Lung (tissue), 16 donors: Measurements from ENCODE around the gene PRXL2B. TPM values are rescaled to one million over a fixed set of nuclear protein-coding genes. Genes with fewer than 3 reads are reported as not detected.

Experiments used
- ATAC-seq: fragments of 200-7000 bp; cut with Tn5 transposase; one replicate; pipeline ENCODE4 v1.9.1; 2020; ENCODE audit warnings: moderate number of reproducible peaks; ENCODE audit not compliant: insufficient read depth, low FRiP score
- DNase-seq, 3 donors: peaks; one replicate each; pipeline ENCODE4 v3.0.0-alpha.2; 2013 to 2017
- H3K27ac ChIP-seq, 2 donors: one replicate each; pipeline ENCODE4 v1.5.1; 2013; ENCODE audit warnings: mild to moderate bottlenecking in 2 of 2, moderate library complexity in 2 of 2, control low read depth in 1 of 2, inconsistent platforms in 1 of 2, low read depth in 1 of 2, low read length in 1 of 2
- H3K27me3 ChIP-seq, 3 donors: one replicate each; pipeline ENCODE4 v1.5.1; 2013; ENCODE audit warnings: low read length in 2 of 3; ENCODE audit not compliant: control insufficient read depth in 3 of 3, insufficient read depth in 3 of 3
- H3K36me3 ChIP-seq, 4 donors: one replicate each; pipeline ENCODE4 v1.5.1; 2013; ENCODE audit warnings: low read length in 4 of 4, mild to moderate bottlenecking in 1 of 4, moderate library complexity in 1 of 4; ENCODE audit not compliant: control insufficient read depth in 4 of 4, insufficient read depth in 4 of 4
- H3K4me1 ChIP-seq, 5 donors: one replicate each; pipeline ENCODE4 v1.5.1; 2013; ENCODE audit warnings: low read length in 5 of 5, mild to moderate bottlenecking in 2 of 5, moderate library complexity in 1 of 5; ENCODE audit not compliant: control insufficient read depth in 5 of 5, insufficient read depth in 5 of 5
- H3K4me3 ChIP-seq: one replicate; pipeline ENCODE4 v1.5.1; 2013; ENCODE audit warnings: mild to moderate bottlenecking, control low read depth, moderate library complexity
- H3K9ac ChIP-seq, 2 donors: one replicate each; pipeline ENCODE4 v1.5.1; 2013; ENCODE audit warnings: low read length in 2 of 2, control low read depth in 1 of 2; ENCODE audit not compliant: insufficient read depth in 1 of 2
- H3K9me3 ChIP-seq, 4 donors: one replicate each; pipeline ENCODE4 v1.5.1; 2013; ENCODE audit warnings: low read length in 3 of 4, mild to moderate bottlenecking in 1 of 4, moderate library complexity in 1 of 4; ENCODE audit not compliant: control insufficient read depth in 4 of 4, insufficient read depth in 3 of 4
- WGBS, 2 donors: extraction: QIAGEN DNeasy Blood & Tissue Kit; methylation state at CpG; one replicate each; pipeline ENCODE4 v1.1.7; 2013; 5-methylcytosine and 5-hydroxymethylcytosine counted together
- long read RNA-seq, 5 donors: transcript quantifications; one replicate each; lab custom pipeline, GENCODE V29; 2026
- polyA plus RNA-seq, 2 donors: library from polyadenylated mRNA; stranded (reverse); fragments of 200-250 nt; gene quantifications; one replicate each; pipeline ENCODE4 v1.2.1, GENCODE V29; 2013
- total RNA-seq, 2 donors: library from RNA; depleted of rRNA in 1 of 2; stranded (reverse); fragments of >200 nt in 1 of 2; gene quantifications; one replicate each; pipeline ENCODE4 v1.2.1, GENCODE V29; 2014 to 2021
- TF ChIP-seq, protein P1 (sequence below): IDR thresholded peaks from 2 replicates; pipeline ENCODE4 v1.5.1; 2012; ENCODE audit warnings: mild to moderate bottlenecking; ENCODE audit errors: control extremely low read depth, extremely low read depth
- donor health status: control.
- donor health status: control.
- donor health status: Bipolar disorder and iron deficiency.
- donor health status: healthy.
- donor health status: DM: yes; HTN: yes; CAD: no.

PRXL2B gene, protein sequence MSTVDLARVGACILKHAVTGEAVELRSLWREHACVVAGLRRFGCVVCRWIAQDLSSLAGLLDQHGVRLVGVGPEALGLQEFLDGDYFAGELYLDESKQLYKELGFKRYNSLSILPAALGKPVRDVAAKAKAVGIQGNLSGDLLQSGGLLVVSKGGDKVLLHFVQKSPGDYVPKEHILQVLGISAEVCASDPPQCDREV
- total RNA-seq = 10 to 100 TPM; 17.8 to 39.8 TPM
- 10 to 100 TPM; 24.9 to 29.0 TPM for polyA plus RNA-seq
- long read RNA-seq, donor 1, transcript PRXL2B-203 (7 exons, 2,689 nt) = major isoform, 5 of 12 reads
- long read RNA-seq, donor 1, partial matches to known transcripts = 0 of 12 reads
- long read RNA-seq, donor 1, other reads (novel, unspliced or antisense) = 0 of 12 reads
- long read RNA-seq, donor 2, partial matches to known transcripts = 0 of 4 reads
- long read RNA-seq, donor 2, other reads (novel, unspliced or antisense) = 0 of 4 reads
- long read RNA-seq, donor 3, partial matches to known transcripts = 0 of 3 reads
- long read RNA-seq, donor 3, other reads (novel, unspliced or antisense) = 0 of 3 reads
- long read RNA-seq, donor 4, partial matches to known transcripts = 0 of 6 reads
- long read RNA-seq, donor 4, other reads (novel, unspliced or antisense) = 0 of 6 reads
- long read RNA-seq, donor 5, partial matches to known transcripts = 5 of 9 reads
- long read RNA-seq, donor 5, other reads (novel, unspliced or antisense) = 0 of 9 reads

DNA sequence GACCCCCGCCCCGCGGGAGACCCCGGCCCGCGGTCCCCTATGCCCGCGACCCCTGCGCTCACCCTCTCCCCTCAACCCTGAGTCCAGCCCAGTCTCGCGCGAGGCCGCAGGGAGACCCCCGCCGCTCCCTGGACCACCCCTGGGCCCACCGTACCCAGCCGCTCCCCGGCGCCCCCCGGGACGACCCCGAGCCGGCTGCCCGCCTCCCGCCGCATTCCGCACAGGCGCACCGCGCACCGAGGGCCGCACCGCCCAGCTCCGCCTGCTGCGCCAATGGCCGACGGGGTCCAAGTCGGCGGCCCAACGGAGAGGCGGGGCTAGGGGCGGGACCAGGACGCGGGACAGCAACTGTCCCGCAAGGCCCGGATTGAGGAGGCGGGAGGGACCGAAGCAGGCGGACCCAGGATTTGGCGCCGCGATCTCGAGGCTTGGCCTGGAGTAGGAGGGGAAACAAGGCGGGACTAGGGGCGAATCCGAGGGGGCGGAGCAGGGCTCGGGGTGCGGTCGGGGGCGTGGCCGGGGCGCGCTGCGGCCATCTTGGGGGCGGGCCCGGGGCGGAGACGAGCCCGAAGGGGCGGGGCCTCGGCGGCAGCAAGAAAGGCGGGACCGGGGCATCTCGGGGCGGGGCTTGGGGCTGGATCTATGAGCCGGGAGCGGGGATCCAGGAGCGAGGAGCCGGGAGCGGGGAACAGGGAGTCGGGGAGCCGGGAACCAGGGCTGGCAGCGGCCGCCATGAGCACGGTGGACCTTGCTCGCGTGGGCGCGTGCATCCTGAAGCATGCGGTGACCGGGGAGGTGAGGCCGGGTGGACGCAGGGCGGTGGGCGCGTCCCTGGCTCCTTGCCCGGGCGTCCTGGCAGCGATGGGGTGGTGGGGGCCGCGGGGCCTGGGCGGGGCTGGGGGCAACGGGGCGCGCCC is at the start of gene PRXL2B:
TSS of gene PRXL2B (plus strand) at position 624 of the 917 bp plus-strand sequence. CDS start at position 733, 109 bp downstream.
- peaks cover 3 to 25% (median 17%) of the 10 kb centered on the region in 5 donors for H3K4me1 ChIP-seq
- H3K9ac ChIP-seq = peak within 1 kb of the TSS; percentile 51 to 55
- H3K27me3 ChIP-seq = no peaks in the 10 kb centered on the region
- peak within 1 kb of the TSS; percentile 78 for H3K4me3 ChIP-seq
- H3K36me3 ChIP-seq = peaks cover 0 to 21% (median 4%) of the 10 kb centered on the region in 4 donors
- 1 to 2% methylated on average over 69 to 107 of the region's 107 CpGs for WGBS, 2 donors
- H3K27ac ChIP-seq = peak within 1 kb of the TSS; percentile 98
- no peaks in the 10 kb centered on the region for H3K9me3 ChIP-seq
- peak; percentile 88 for ATAC-seq
- TF ChIP-seq, protein P1, sequence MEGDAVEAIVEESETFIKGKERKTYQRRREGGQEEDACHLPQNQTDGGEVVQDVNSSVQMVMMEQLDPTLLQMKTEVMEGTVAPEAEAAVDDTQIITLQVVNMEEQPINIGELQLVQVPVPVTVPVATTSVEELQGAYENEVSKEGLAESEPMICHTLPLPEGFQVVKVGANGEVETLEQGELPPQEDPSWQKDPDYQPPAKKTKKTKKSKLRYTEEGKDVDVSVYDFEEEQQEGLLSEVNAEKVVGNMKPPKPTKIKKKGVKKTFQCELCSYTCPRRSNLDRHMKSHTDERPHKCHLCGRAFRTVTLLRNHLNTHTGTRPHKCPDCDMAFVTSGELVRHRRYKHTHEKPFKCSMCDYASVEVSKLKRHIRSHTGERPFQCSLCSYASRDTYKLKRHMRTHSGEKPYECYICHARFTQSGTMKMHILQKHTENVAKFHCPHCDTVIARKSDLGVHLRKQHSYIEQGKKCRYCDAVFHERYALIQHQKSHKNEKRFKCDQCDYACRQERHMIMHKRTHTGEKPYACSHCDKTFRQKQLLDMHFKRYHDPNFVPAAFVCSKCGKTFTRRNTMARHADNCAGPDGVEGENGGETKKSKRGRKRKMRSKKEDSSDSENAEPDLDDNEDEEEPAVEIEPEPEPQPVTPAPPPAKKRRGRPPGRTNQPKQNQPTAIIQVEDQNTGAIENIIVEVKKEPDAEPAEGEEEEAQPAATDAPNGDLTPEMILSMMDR = no peak
- peak; percentile 99 to 100 (median 100) for DNase-seq

DNA sequence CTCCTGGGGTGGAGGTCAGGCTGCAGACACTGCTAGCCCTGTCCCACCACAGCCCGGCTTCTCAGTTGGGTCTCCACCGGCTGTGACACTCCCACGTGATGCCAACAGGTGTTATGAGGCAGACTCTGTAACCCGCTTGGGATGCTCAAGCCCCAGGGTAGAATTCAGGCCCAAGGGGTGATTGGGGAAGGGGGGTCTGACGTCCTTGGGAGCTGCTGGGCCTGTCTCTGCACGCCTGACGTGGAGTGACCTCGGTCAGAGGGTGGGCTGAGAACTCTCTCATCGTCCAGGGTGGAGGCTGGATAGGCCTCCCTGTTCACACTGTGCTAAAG is 48.8 kb upstream of the PRXL2B start:
- no peaks in the 10 kb centered on the region for H3K9me3 ChIP-seq
- TF ChIP-seq, protein P1 = no peak
- no peak overlapping the region for H3K4me3 ChIP-seq
- 81 to 83% methylated on average over 9 of the region's 9 CpGs for WGBS, 2 donors
- H3K27ac ChIP-seq = no peak overlapping the region
- DNase-seq (no peak), ATAC-seq (no peak)
- H3K4me1 ChIP-seq = peaks cover 0 to 13% (median 3%) of the 10 kb centered on the region in 5 donors
- H3K27me3 ChIP-seq = peaks cover 0 to 27% (median 14%) of the 10 kb centered on the region in 3 donors
- H3K36me3 ChIP-seq = no peaks in the 10 kb centered on the region
- no peak overlapping the region for H3K9ac ChIP-seq

DNA sequence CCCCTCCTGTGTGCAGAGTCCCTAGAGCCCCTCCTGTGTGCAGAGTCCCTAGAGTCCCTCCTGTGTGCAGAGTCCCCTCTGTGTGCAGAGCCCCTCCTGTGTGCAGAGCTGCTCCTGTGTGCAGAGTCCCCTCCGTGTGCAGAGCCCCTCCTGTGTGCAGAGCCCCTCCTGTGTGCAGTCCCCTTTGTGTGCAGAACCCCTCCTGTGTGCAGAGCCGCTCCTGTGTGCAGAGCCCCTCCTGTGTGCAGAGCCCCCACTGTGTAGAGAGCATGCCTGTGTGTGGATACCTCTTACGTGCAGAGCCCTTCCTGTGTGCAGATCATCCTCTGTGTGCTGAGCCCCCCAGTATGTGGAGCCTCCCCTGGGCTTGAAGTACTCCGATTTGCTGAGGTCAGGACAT is 48.2 kb upstream of the PRXL2B start:
- peaks cover 0 to 25% (median 11%) of the 10 kb centered on the region in 3 donors for H3K27me3 ChIP-seq
- no peak overlapping the region for H3K27ac ChIP-seq
- no peak overlapping the region for H3K9ac ChIP-seq
- peaks cover 0 to 19% (median 3%) of the 10 kb centered on the region in 5 donors for H3K4me1 ChIP-seq
- H3K9me3 ChIP-seq = no peaks in the 10 kb centered on the region
- no peaks in the 10 kb centered on the region for H3K36me3 ChIP-seq
- DNase-seq = no peak
- 91 to 93% methylated on average over 4 of the region's 4 CpGs for WGBS, 2 donors
- TF ChIP-seq, protein P1 = no peak
- ATAC-seq = no peak
- H3K4me3 ChIP-seq = no peak overlapping the region
